Keratinocyte (primary cell): ENCODE results near the gene CNR2. TPM values are rescaled to one million over a fixed set of nuclear protein-coding genes. Genes with fewer than 3 reads are reported as not detected.

Source experiments
- DNase-seq: peaks from one replicate; pipeline ENCODE4 v3.0.0-alpha.2; 2011; ENCODE audit warnings: low read depth, missing footprints, low spot score
- FAIRE-seq: peaks from 2 replicates; lab custom pipeline; 2011; peaks lifted over from hg19 to GRCh38; lab: Jason Lieb, UNC
- H2AFZ ChIP-seq: 2 replicates; pipeline ENCODE4 v1.6.0; 2012; ENCODE audit warnings: low read length, control low read depth, inconsistent platforms; ENCODE audit not compliant: control insufficient read depth
- H3K27ac ChIP-seq: 2 replicates; pipeline ENCODE4 v1.5.1; 2011; ENCODE audit warnings: low read length; ENCODE audit not compliant: control insufficient read depth, insufficient read depth
- H3K27me3 ChIP-seq: 3 replicates; pipeline ENCODE4 v1.6.0; 2011; ENCODE audit warnings: low read length; ENCODE audit not compliant: control insufficient read depth, insufficient read depth; ENCODE audit errors: extremely low read depth
- H3K36me3 ChIP-seq, 2 experiments: 2 replicates in 1 of 2; 3 replicates in 1 of 2; pipeline ENCODE4 v1.5.1; 2011; ENCODE audit warnings: low read length in 2 of 2, mild to moderate bottlenecking in 1 of 2; ENCODE audit not compliant: control insufficient read depth in 2 of 2, insufficient read depth in 2 of 2; ENCODE audit errors: extremely low read depth in 1 of 2
- H3K4me1 ChIP-seq: 3 replicates; pipeline ENCODE4 v1.5.1; 2011; ENCODE audit warnings: low read length; ENCODE audit not compliant: control insufficient read depth, insufficient read depth; ENCODE audit errors: extremely low read depth
- H3K4me2 ChIP-seq: 3 replicates; pipeline ENCODE4 v1.6.0; 2011; ENCODE audit warnings: low read depth, low read length; ENCODE audit not compliant: control insufficient read depth, insufficient read depth; ENCODE audit errors: extremely low read depth
- H3K4me3 ChIP-seq, 3 experiments: fragments of 200-600 bp in 1 of 3; sonication (generic) in 1 of 3; 2 replicates in 2 of 3; 3 replicates in 1 of 3; pipeline ENCODE4 v1.5.1; 2011 to 2016; ENCODE audit warnings: low read length in 3 of 3, mild to moderate bottlenecking in 3 of 3, control low read depth in 2 of 3, inconsistent platforms in 1 of 3, low read depth in 1 of 3, mixed read lengths in 1 of 3, mixed run types in 1 of 3, moderate library complexity in 1 of 3; ENCODE audit not compliant: control insufficient read depth in 2 of 3, insufficient read depth in 2 of 3; ENCODE audit errors: extremely low read depth in 1 of 3
- H3K79me2 ChIP-seq: 2 replicates; pipeline ENCODE4 v1.6.0; 2012; ENCODE audit warnings: low read length; ENCODE audit not compliant: control insufficient read depth, insufficient read depth
- H3K9ac ChIP-seq: 3 replicates; pipeline ENCODE4 v1.6.0; 2011; ENCODE audit warnings: low read length; ENCODE audit not compliant: control insufficient read depth, insufficient read depth; ENCODE audit errors: extremely low read depth
- H3K9me1 ChIP-seq: 3 replicates; pipeline ENCODE4 v1.6.0; 2011; ENCODE audit warnings: low read length; ENCODE audit not compliant: control insufficient read depth, insufficient read depth; ENCODE audit errors: extremely low read depth
- H3K9me3 ChIP-seq: 2 replicates; pipeline ENCODE4 v1.5.1; 2012; ENCODE audit warnings: low read depth, low read length; ENCODE audit not compliant: control insufficient read depth
- H4K20me1 ChIP-seq: 3 replicates; pipeline ENCODE4 v1.6.0; 2011; ENCODE audit warnings: low read length; ENCODE audit not compliant: control insufficient read depth, insufficient read depth; ENCODE audit errors: extremely low read depth
- CTCF ChIP-seq, 3 experiments: IDR thresholded peaks in 1 of 3; conservative IDR thresholded peaks in 1 of 3; optimal IDR thresholded peaks in 1 of 3; 2 replicates in 2 of 3; 3 replicates in 1 of 3; pipeline versions ENCODE3 to v1.5.1; 2011; ENCODE audit warnings: low read length in 3 of 3, mild to moderate bottlenecking in 3 of 3, moderate library complexity in 2 of 3, control low read depth in 1 of 3, inconsistent platforms in 1 of 3; ENCODE audit not compliant: insufficient read depth in 2 of 3; ENCODE audit errors: extremely low read depth in 1 of 3
- EZH2 ChIP-seq: IDR thresholded peaks from one replicate; pipeline ENCODE4 v1.6.1; 2012; ENCODE audit warnings: inconsistent platforms, mild to moderate bottlenecking, low read length, moderate library complexity
- dilution Hi-C: fragments of 300-500 bp; cut with MboI; formaldehyde crosslinking; loops from one replicate; pipeline ENCODE4 v1.7.0; 2020; ENCODE audit warnings: low sequenced_read_pairs; ENCODE audit not compliant: extremely low pct_ligation_motif_present
- polyA plus RNA-seq, 5 experiments: library from polyadenylated mRNA; depleted of rRNA in 3 of 5; stranded (reverse) in 3 of 5; stranded (forward) in 1 of 5; unstranded in 1 of 5; fragments of >200 nt; gene quantifications; 1 replicate in 1 of 5; 2 replicates in 3 of 5; 3 replicates in 1 of 5; pipeline versions ENCODE4 v1.2.1 to v1.2.3, GENCODE V29; 2011 to 2012; ENCODE audit warnings: missing spikeins in 2 of 5, low read depth in 1 of 5, low replicate concordance in 1 of 5

Gene CNR2
- polyA plus RNA-seq, 1 donor (not counting 4 experiments of a cell fraction or from before 2014, with no cell fraction given) = not detected

GRCh38 chr1:23899070-23899469 lies 14.1 kb downstream of the CNR2 start:
- H3K4me3 ChIP-seq = no peak overlapping the region
- no peaks in the 10 kb centered on the region for H3K36me3 ChIP-seq
- no peaks in the 10 kb centered on the region for H3K9me3 ChIP-seq
- H4K20me1 ChIP-seq = no peaks in the 10 kb centered on the region
- no peaks in the 10 kb centered on the region for H3K4me1 ChIP-seq
- H2AFZ ChIP-seq = no peak overlapping the region
- FAIRE-seq (no peak), DNase-seq (no peak)
- H3K27me3 ChIP-seq = peaks cover 51% of the 10 kb centered on the region
- dilution Hi-C loops = no loop called here
- no peaks in the 10 kb centered on the region for H3K79me2 ChIP-seq
- H3K9ac ChIP-seq = no peak overlapping the region
- H3K4me2 ChIP-seq = no peak overlapping the region
- H3K27ac ChIP-seq = no peak overlapping the region
- TF ChIP-seq CTCF (optimal IDR thresholded peaks at IDR 0.05 in 1 of 3, IDR thresholded peaks at IDR 0.05 in 1 of 3, conservative IDR thresholded peaks at IDR 0.05 in 1 of 3; ENCODE audit: extremely low read depth in 1 of 3, insufficient read depth in 2 of 3, low read length in 3 of 3) (no peak), EZH2 (no peak)
- no peaks in the 10 kb centered on the region for H3K9me1 ChIP-seq

GRCh38 chr1:23897083-23897482 lies 16.1 kb downstream of the CNR2 start:
- Histone ChIP-seq H3K9me1 (no peaks in the 10 kb centered on the region), H3K4me3 (no peak overlapping the region), H3K27me3 (peaks cover 34% of the 10 kb centered on the region), H3K27ac (no peak overlapping the region), H3K36me3 (no peaks in the 10 kb centered on the region), H2AFZ (no peak overlapping the region), H3K4me1 (no peaks in the 10 kb centered on the region), H3K9ac (no peak overlapping the region), H3K79me2 (no peaks in the 10 kb centered on the region), H3K4me2 (no peak overlapping the region), H4K20me1 (no peaks in the 10 kb centered on the region), H3K9me3 (no peaks in the 10 kb centered on the region)
- FAIRE-seq (no peak), DNase-seq (no peak)
- TF ChIP-seq CTCF (optimal IDR thresholded peaks at IDR 0.05 in 1 of 3, IDR thresholded peaks at IDR 0.05 in 1 of 3, conservative IDR thresholded peaks at IDR 0.05 in 1 of 3; ENCODE audit: extremely low read depth in 1 of 3, insufficient read depth in 2 of 3, low read length in 3 of 3) (no peak), EZH2 (no peak)
- dilution Hi-C loops = no loop called here
